Measurements from ENCODE around the gene WDR77.

- TF ChIP-seq CTCF (IDR thresholded peaks at IDR 0.05; ENCODE audit: insufficient read depth, low read depth, low read length) (no peak), EZH2 (IDR thresholded peaks at IDR 0.05; ENCODE audit: insufficient read depth, low read length) (no peak)
Observed at GRCh38 chr1:111496398-111496797, 47.3 kb upstream of the WDR77 start.

Measured in astrocyte (in vitro differentiated cells and primary cell).